Upper lobe of right lung (tissue), 1 donor: ENCODE results near the gene FOXK2. TPM values are rescaled to one million over a fixed set of nuclear protein-coding genes. Genes with fewer than 3 reads are reported as not detected.

ENCODE experiments used
- ATAC-seq: fragments of 200-7000 bp; cut with Tn5 transposase; one replicate; pipeline ENCODE4 v1.9.1; 2020; ENCODE audit warnings: mild to moderate bottlenecking, moderate library complexity
- DNase-seq: peaks from one replicate; pipeline ENCODE4 v3.0.0-alpha.2; 2020
- H3K27ac ChIP-seq: fragments of 200-600 bp; one replicate; pipeline ENCODE4 v1.8.0; 2022
- H3K27me3 ChIP-seq: fragments of 200-600 bp; one replicate; pipeline ENCODE4 v1.8.0; 2022; ENCODE audit warnings: mild to moderate bottlenecking
- H3K36me3 ChIP-seq: fragments of 200-600 bp; one replicate; pipeline ENCODE4 v1.8.0; 2022
- H3K4me1 ChIP-seq: fragments of 200-600 bp; one replicate; pipeline ENCODE4 v1.8.0; 2022
- H3K4me3 ChIP-seq: fragments of 200-600 bp; one replicate; pipeline ENCODE4 v1.8.0; 2022; ENCODE audit warnings: mild to moderate bottlenecking
- H3K9me3 ChIP-seq: fragments of 200-600 bp; one replicate; pipeline ENCODE4 v1.8.0; 2022
- CTCF ChIP-seq: fragments of 200-600 bp; IDR thresholded peaks from one replicate; pipeline ENCODE4 v1.8.0; 2022; ENCODE audit warnings: antibody characterized with exemption
- intact Hi-C: fragments of 100-400 bp; cut with DNase I; formaldehyde crosslinking; loops from one replicate; pipeline ENCODE4 v1.11.0; 2022
- total RNA-seq: library from RNA; stranded (reverse); fragmentation: NEBNext Ultra II Directional; extraction: Animal tissue kit (Norgen Biotek cat#: 25700); gene quantifications from one replicate; pipeline ENCODE4 v1.2.1, GENCODE V29; 2021
- donor health status: DM: no; HTN: yes; CAD: no; lungs with severe emphysema.

Gene FOXK2
- total RNA-seq, 1 donor from 2014 or later: 62.4 TPM

GRCh38 chr17:82645516-82645915 lies 126.0 kb downstream of the FOXK2 start:
- peaks cover 11% of the 10 kb centered on the region for H3K4me1 ChIP-seq
- ATAC-seq (no peak), DNase-seq (no peak)
- H3K4me3 ChIP-seq: no peak overlapping the region
- no peaks in the 10 kb centered on the region for H3K9me3 ChIP-seq
- no peak for TF ChIP-seq CTCF
- peaks cover 41% of the 10 kb centered on the region for H3K36me3 ChIP-seq
- H3K27me3 ChIP-seq: no peaks in the 10 kb centered on the region
- intact Hi-C loops: no loop called here
- H3K27ac ChIP-seq: no peak overlapping the region

DNA sequence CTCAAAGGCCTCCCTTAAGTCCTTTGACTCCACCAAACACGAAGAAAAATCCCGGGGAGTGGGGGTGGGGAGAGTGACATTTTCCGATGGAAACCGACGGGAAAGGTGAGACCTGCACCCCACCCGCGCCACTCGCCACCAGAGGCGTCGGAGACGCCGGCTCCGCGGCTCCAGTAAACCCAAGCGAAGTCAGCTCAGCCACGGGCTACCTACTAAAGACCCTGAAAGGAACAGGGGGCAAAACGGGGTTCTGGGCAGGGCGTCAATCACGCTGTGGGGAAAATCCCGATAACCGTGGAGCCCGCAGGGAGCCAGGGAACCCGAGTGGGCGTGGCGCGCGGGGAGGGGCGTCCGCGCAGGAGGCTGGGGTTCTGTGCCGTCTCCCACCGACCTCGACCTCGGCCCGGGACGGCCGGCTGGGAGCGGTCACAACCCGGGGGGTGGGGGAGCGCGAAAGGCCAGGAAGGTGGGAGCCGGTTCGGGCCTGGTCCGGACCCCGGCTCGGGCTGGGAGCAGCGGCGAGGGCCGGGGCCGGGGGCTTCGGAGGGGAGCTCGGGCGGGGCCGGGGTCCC lies 128.1 kb downstream of the FOXK2 start:
- H3K27me3 ChIP-seq: no peaks in the 10 kb centered on the region
- H3K27ac ChIP-seq: peak overlapping the region; percentile 94
- H3K36me3 ChIP-seq: peaks cover 19% of the 10 kb centered on the region
- H3K9me3 ChIP-seq: no peaks in the 10 kb centered on the region
- DNase-seq: peak; percentile 80
- ATAC-seq: peak; percentile 26
- intact Hi-C loops: no loop called here
- H3K4me3 ChIP-seq: peak overlapping the region; percentile 97
- no peak for TF ChIP-seq CTCF
- peaks cover 11% of the 10 kb centered on the region for H3K4me1 ChIP-seq

DNA sequence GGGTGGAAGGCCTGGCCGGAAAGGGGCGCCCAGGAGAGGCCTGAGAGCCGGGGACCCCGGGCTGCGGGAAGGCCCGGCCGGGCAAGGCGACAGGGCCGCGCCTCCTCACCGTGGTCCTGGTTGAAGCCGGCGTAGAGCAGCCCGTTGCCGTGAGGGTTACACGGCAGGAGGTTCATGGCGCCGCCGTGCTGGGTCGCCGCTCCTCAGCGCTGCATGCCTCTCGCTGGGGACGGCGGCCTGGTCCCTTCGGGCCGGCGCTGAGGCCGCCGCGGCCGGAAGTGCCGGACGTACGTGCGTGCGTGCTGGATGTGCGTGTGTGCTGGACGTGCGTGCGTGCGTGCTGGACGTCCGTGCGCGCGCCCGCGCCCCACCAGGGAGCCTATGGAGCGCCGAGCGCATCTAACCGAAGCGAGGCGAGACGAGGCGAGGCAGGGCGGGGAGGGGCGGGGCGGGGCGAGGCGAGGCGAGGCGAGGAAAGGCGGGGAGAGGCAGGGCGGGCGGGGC lies 128.7 kb downstream of the FOXK2 start, which contains the start of gene WDR45B:
TSS of gene WDR45B (minus strand) at position 280 of the 504 bp plus-strand sequence. CDS start at position 176, 104 bp downstream.
- Histone ChIP-seq H3K9me3 (no peaks in the 10 kb centered on the region), H3K36me3 (peaks cover 14% of the 10 kb centered on the region), H3K27ac (peak within 1 kb of the TSS; percentile 94), H3K27me3 (no peaks in the 10 kb centered on the region), H3K4me3 (peak within 1 kb of the TSS; percentile 97), H3K4me1 (peaks cover 11% of the 10 kb centered on the region)
- intact Hi-C loops: no loop called here
- ATAC-seq (peak; percentile 98), DNase-seq (peak; percentile 98)
- no peak for TF ChIP-seq CTCF

- Histone ChIP-seq H3K9me3 (no peaks in the 10 kb centered on the region), H3K36me3 (peaks cover 8% of the 10 kb centered on the region), H3K4me1 (peaks cover 11% of the 10 kb centered on the region), H3K4me3 (peak overlapping the region; percentile 46), H3K27me3 (no peaks in the 10 kb centered on the region), H3K27ac (no peak overlapping the region)
- intact Hi-C loops: no loop called here
- ATAC-seq (peak; percentile 18), DNase-seq (peak; percentile 82)
- TF ChIP-seq CTCF: no peak
Observed at GRCh38 chr17:82648742-82649331, 129.3 kb downstream of the FOXK2 start.

DNA sequence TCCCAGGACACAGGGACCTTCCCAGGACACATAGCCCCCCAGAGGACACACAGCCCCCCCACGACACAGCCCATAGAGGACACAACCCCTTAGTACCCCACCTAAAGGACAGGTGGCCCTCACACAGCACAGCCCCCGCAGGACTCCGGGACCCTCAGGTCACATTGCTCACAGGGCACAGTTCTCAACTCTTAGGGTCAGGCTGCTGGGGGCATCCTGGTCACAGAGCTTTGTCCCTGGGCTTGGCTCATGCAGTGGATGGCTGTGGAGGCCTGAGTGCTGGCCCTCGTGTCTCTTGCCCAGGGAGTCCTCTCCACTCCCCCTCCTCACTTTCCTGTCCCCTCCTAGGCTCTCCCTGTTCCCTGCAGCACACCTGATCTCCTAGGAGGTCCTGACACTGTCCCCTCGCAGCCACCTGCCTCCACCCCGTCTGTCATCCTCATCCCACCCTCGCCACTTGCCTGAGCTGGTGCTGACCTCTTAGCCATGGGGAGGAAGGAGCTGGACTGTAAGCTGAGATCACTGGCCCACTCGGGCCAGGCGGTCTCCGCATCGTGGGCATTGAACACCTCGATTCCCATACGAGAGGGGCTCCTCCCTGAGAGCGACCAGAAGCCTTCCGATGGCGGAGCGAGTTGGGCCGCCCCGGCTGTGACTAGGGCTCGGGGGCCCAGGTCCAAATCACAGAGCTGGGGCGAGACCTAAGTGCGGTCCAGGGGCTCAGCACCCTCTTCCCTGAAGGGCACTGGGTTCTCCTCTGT lies 130.1 kb downstream of the FOXK2 start:
- Histone ChIP-seq H3K27me3 (no peaks in the 10 kb centered on the region), H3K9me3 (no peaks in the 10 kb centered on the region), H3K36me3 (no peaks in the 10 kb centered on the region), H3K27ac (no peak overlapping the region), H3K4me3 (no peak overlapping the region), H3K4me1 (peaks cover 11% of the 10 kb centered on the region)
- ATAC-seq (no peak), DNase-seq (peak; percentile 68)
- intact Hi-C loops: no loop called here
- TF ChIP-seq CTCF: no peak
